H1 (cell line): ENCODE results near the gene INPP4B. TPM values are rescaled to one million over a fixed set of nuclear protein-coding genes. Genes with fewer than 3 reads are reported as not detected.

Experiments used
- ASH2L ChIP-seq: fragments of 200-600, 300-600 bp; sonication (generic); IDR thresholded peaks from one replicate; pipeline ENCODE4 v1.7.1; 2017; ENCODE audit warnings: low read length
- EGR1 ChIP-seq: IDR thresholded peaks from 2 replicates; pipeline ENCODE4 v1.6.1; 2011; ENCODE audit warnings: low read depth, low read length, borderline replicate concordance
- GTF2F1 ChIP-seq: IDR thresholded peaks from 2 replicates; pipeline ENCODE4 v1.6.1; 2012; ENCODE audit warnings: low read depth, low read length, improper control_type of control experiment, borderline replicate concordance
- TCF12 ChIP-seq: IDR thresholded peaks from 2 replicates; pipeline ENCODE4 v1.6.1; 2011; ENCODE audit warnings: low read depth, mild to moderate bottlenecking, low read length
- polyA plus RNA-seq, 7 experiments: library from polyadenylated mRNA; depleted of rRNA in 3 of 7; stranded (reverse) in 5 of 7; unstranded in 2 of 7; fragments of >200 nt in 5 of 7; fragments of 200-250 nt in 2 of 7; gene quantifications; 1 replicate in 5 of 7; 2 replicates in 1 of 7; 4 replicates in 1 of 7; pipeline versions ENCODE4 v1.2.1 to v1.2.3, GENCODE V29; 2011 to 2013; ENCODE audit warnings: missing spikeins in 2 of 7, mixed read lengths in 2 of 7
- total RNA-seq: library from RNA; stranded (reverse); fragmentation: NEBNext Ultra II Directional; extraction: Animal tissue kit (Norgen Biotek cat#: 25700); gene quantifications from 2 replicates; pipeline ENCODE4 v1.2.1, GENCODE V29; 2021

The INPP4B gene
- total and polyA plus RNA-seq, 2 of the 8 experiments (the other 6 are each of a cell fraction or from before 2014, with no cell fraction given) = 0.11 to 0.54 TPM

GRCh38 chr4:142092941-142093340 is 753.2 kb downstream of the INPP4B start (continued):
- TF ChIP-seq ASH2L = no peak
- no peak for TF ChIP-seq EGR1
- TF ChIP-seq GTF2F1 = no peak
- no peak for TF ChIP-seq TCF12
- TF ChIP-seq, all 59 proteins: peak for 0
